Measurements from ENCODE around the gene RASGRP3. TPM values are rescaled to one million over a fixed set of nuclear protein-coding genes. Genes with fewer than 3 reads are reported as not detected.

RASGRP3 gene
- total and polyA plus RNA-seq, 2 of the 13 experiments (the other 11 are each of a cell fraction or from before 2014, with no cell fraction given): 0.01 TPM; not detected in 1

GRCh38 chr2:33605056-33605455 lies 128.6 kb downstream of the RASGRP3 start:
- peaks cover 5% of the 10 kb centered on the region; the same call in 1 of the 2 replicates for H3K4me1 ChIP-seq (ENCODE audit: insufficient read depth, low read length)
- FAIRE-seq (no peak), DNase-seq (ENCODE audit: low spot score) (no peak), ATAC-seq (no peak)
- in situ Hi-C loops (cut with HindIII; ENCODE audit: extremely low pct_ligation_motif_present, low pct_unique_long_range_greater_than_20kb): no loop called here
- no peak overlapping the region for H3K27ac ChIP-seq (ENCODE audit: extremely low read length, insufficient read depth, low read length)
- no TSS peak for BruUV-seq (replicated peaks)
- no peak for TF ChIP-seq ZNF276 (CRISPR knock-in tag; IDR thresholded peaks at IDR 0.05; ENCODE audit: low read depth)
- no peak for TF ChIP-seq ZNF207 (IDR thresholded peaks at IDR 0.05; ENCODE audit: borderline replicate concordance)
- TF ChIP-seq ZNF224 (CRISPR knock-in tag; IDR thresholded peaks at IDR 0.05): no peak
- TF ChIP-seq ZUFSP (CRISPR knock-in tag; IDR thresholded peaks at IDR 0.05; ENCODE audit: borderline replicate concordance): no peak
- no peak for TF ChIP-seq HMG20A (CRISPR knock-in tag; IDR thresholded peaks at IDR 0.05; ENCODE audit: borderline replicate concordance)
- TF ChIP-seq NFE2L1 (CRISPR knock-in tag; IDR thresholded peaks at IDR 0.05; ENCODE audit: borderline replicate concordance): no peak
- no peaks in the 10 kb centered on the region for H3K9me3 ChIP-seq (ENCODE audit: low read length)
- 47% methylated on average over 6 of the region's 6 CpGs for WGBS (ENCODE audit: low lambda C conversion rate)
- no peak overlapping the region for H3K4me3 ChIP-seq (replicated peaks in 1 of 3; ENCODE audit: insufficient read depth in 1 of 3, low read depth in 2 of 3, low read length in 3 of 3)
- no peak overlapping the region for H3K4me2 ChIP-seq (ENCODE audit: low read depth, low read length)
- no peaks in the 10 kb centered on the region for H3K27me3 ChIP-seq (ENCODE audit: control insufficient read depth in 1 of 2, insufficient read depth in 2 of 2, low read length in 2 of 2)
- H3K9ac ChIP-seq (ENCODE audit: insufficient read depth, low read depth, low read length): no peak overlapping the region
- intact Hi-C loops (cut with micrococcal nuclease; ENCODE audit: unreplicated experiment): no loop called here
- ChIA-PET CTCF (ENCODE audit: low intra/inter-chr PET ratio, low total read pairs) (no interaction called here), POLR2A (no interaction called here)
- H3K36me3 ChIP-seq (replicated peaks in 1 of 2; ENCODE audit: control insufficient read depth in 1 of 2, insufficient read depth in 2 of 2, low read length in 2 of 2): no peaks in the 10 kb centered on the region
- no peaks in the 10 kb centered on the region for H4K20me1 ChIP-seq (ENCODE audit: insufficient read depth, low read length)
- no peaks in the 10 kb centered on the region for H3K79me2 ChIP-seq (ENCODE audit: insufficient read depth, low read length)
- H2AFZ ChIP-seq (ENCODE audit: low read length): no peak overlapping the region
